Skeletal muscle satellite cell (primary cell): ENCODE results near the gene ECHDC1.

Experiments
- H3K27me3 ChIP-seq: 2 replicates; pipeline ENCODE4 v1.7.0; 2013; ENCODE audit warnings: low read length; ENCODE audit not compliant: control insufficient read depth, insufficient read depth
- H3K36me3 ChIP-seq: 2 replicates; pipeline ENCODE4 v1.7.0; 2013; ENCODE audit warnings: mild to moderate bottlenecking, control low read depth, low read length; ENCODE audit not compliant: insufficient read depth
- H3K4me1 ChIP-seq: 2 replicates; pipeline ENCODE4 v1.7.0; 2013; ENCODE audit warnings: low read length; ENCODE audit not compliant: control insufficient read depth, insufficient read depth
- H3K4me2 ChIP-seq: 2 replicates; pipeline ENCODE4 v1.7.0; 2013; ENCODE audit warnings: mild to moderate bottlenecking, low read length
- H3K4me3 ChIP-seq: 2 replicates; pipeline ENCODE4 v1.7.0; 2013; ENCODE audit warnings: low read length
- H3K9ac ChIP-seq: 2 replicates; pipeline ENCODE4 v1.7.0; 2013; ENCODE audit warnings: mild to moderate bottlenecking, low read depth, low read length, moderate library complexity
- H3K9me3 ChIP-seq: replicated peaks from 2 replicates; pipeline ENCODE4 v1.7.0; 2013; ENCODE audit warnings: mild to moderate bottlenecking, control low read depth, low read length

The ECHDC1 gene

DNA sequence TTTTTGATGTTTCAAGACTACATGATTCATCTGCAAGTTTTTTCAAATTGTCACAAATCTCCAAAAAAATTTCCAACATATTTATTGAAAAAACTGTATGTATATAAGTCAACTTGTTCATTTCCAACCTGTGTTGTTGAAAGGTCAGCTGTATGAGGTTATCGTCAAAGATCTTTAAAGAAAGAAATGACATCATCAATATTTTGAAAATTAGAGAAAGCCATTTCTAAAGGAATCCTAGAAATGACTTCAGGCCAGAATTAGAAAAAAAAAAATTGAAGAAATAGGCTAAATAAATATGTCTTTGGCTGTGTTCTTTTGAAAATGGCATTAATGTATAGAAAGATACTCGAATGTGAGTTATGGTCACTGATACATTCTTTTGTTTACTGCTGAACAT is 69.9 kb downstream of the ECHDC1 start:
- Histone ChIP-seq H3K27me3 (no peaks in the 10 kb centered on the region), H3K9ac (no peak overlapping the region)

DNA sequence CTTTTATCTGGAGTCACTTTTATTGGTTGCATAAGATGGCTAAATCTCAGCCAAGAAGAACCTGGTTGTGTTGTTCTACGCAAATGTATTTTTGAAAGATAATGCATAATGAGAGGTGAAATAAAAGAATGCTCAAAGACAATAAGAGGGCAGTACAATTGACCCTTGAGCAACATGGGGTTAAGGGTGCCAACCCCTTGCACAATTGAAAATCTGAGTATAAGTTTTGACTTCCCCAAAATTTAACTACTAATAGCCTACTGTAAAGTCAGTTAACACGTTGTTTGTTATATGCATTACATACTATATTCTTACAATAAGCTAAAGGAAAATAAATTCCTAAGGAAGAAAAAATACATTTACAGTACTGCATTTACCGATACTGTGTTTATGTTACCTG is 70.8 kb downstream of the ECHDC1 start:
- Histone ChIP-seq H3K4me3 (no peak overlapping the region), H3K9ac (no peak overlapping the region), H3K4me1 (peaks cover 8% of the 10 kb centered on the region), H3K36me3 (no peaks in the 10 kb centered on the region), H3K4me2 (no peak overlapping the region), H3K27me3 (no peaks in the 10 kb centered on the region), H3K9me3 (no peaks in the 10 kb centered on the region)

More for the DNA sequence above, 69.9 kb downstream of the ECHDC1 start:
- no peaks in the 10 kb centered on the region for H3K36me3 ChIP-seq
- H3K4me3 ChIP-seq = no peak overlapping the region
- H3K4me2 ChIP-seq = no peak overlapping the region
- H3K4me1 ChIP-seq = peaks cover 8% of the 10 kb centered on the region
- no peaks in the 10 kb centered on the region for H3K9me3 ChIP-seq

DNA sequence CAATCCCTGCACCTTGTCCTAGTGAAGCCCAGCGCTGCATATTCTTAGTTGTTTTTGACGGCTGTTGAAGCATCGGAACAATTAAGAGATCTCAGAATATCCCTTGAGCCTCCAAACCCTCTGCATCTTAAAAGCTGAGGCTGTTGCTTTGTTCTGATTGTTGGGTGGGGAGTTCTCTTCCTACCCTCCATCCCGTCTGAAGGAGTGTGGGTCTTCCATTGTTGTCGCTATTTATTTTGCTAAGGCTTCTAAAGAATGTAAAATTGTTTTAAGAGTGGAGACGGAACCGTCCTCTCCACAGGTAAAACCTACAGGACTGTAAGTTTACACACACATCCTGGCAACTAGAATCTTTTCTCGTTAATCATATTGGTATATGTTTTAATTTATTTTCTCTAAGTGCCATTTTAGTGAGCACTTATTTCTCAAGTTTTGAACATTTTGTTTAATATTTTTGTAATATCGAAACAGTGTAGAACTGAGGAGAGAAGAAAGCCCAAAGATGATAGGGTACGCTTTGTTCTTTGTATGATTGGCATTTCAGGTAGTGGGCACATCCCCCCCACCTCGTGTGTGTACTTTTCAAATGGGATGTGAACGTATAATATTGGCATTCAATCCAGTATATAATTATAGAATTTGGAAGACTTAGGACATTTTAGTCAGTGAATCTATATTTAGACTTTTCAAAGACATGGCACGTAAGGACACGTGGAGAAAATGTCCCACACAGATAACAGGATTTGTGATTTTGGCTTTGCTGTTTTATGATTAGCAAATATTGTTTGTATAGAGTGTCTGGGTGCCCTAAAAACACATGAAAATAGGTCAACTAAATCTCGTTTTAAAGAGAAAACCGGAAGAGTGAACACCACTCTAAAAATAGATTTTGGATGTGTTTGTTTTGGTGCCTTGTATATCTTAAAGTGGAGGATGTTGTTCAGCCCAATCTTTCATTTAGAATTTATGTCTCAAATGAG is 75.5 kb downstream of the ECHDC1 start:
- Histone ChIP-seq H3K4me3 (peak overlapping the region; percentile 86), H3K9me3 (no peaks in the 10 kb centered on the region), H3K4me1 (peaks cover 8% of the 10 kb centered on the region), H3K9ac (peak overlapping the region; percentile 94), H3K36me3 (no peaks in the 10 kb centered on the region), H3K4me2 (peak overlapping the region; percentile 77), H3K27me3 (no peaks in the 10 kb centered on the region)

DNA sequence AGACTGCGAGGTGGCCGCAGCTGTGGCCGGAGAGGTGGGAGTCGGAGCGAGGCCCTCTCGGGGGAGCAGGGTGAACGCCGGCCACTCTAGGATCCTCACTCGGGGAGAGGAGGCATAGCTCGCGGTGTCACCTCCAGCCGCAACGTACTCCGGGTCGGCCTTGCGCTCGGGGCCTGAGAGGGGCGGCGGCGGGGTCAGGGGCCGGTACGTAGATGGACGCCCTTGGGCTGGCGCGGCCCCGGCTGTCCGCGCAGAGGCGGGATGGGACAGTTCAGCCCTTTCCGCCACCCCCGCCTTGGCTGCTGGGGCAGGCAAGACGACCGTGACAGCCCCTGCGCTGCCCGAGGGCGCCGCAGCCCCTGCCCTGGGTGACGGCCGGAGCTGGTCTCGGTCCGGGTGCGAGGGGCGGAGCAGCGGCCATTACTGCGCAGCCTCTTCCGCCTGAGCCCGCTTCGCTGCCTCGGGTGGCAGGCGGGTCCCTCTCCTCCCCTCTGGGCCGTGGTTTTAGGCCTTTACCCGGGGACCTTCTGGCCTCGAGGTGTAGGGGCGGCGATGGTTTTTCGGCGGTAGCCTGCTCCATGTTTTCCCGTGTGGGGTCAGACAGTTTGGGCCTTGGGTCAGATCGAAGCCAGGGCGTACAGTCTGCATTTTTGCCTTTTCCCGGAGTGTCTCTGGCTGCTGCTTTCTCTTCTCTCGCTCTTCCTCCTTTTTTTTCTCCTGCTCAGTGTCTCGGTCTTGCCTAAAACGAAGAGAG is 76.3 kb downstream of the ECHDC1 start:
- no peaks in the 10 kb centered on the region for H3K27me3 ChIP-seq
- peak overlapping the region; percentile 86 for H3K4me3 ChIP-seq
- peaks cover 8% of the 10 kb centered on the region for H3K4me1 ChIP-seq
- H3K9ac ChIP-seq = peak overlapping the region; percentile 94
- no peaks in the 10 kb centered on the region for H3K36me3 ChIP-seq
- no peaks in the 10 kb centered on the region for H3K9me3 ChIP-seq
- H3K4me2 ChIP-seq = peak overlapping the region; percentile 77

DNA sequence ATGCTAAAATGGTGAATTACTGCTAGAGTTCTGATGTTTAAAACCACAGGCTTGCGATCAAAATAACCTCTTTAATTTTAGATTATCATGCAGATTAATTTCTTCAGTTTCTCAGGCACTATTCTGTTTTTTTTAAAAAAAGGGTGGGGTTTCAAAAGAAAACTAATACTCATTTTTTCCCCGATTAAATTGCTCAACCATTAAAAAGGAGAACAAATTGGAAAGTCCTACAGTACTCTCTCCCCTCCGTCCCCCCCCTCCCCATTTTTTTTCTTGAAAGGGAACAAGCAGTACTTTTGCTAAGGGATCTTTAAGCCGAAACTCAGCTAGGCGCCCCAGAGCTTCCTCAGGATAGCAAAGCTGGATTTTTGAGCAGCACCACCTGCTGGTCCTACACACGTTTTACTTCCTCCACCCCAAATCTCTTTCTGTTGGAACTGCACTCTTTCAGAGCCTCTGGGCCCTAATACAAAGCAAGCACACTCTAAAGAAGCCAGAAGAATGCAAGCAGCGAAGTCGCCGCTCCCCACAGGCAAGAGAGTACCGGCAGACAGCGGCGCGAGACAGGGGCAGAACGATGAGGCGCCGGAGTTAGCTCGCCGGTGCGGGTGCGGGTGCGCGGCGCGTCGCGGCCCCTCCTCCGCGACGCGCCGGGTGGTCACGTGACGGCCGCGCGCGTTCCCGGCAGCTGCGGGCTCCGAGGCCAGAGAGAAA is 77.1 kb downstream of the ECHDC1 start, which contains the start of gene RNF146:
Gene RNF146 (plus strand): TSS at position 687 of the 714 bp plus-strand sequence. CDS start 13,475 bp downstream, outside the sequence.
- H3K9me3 ChIP-seq = no peaks in the 10 kb centered on the region

DNA sequence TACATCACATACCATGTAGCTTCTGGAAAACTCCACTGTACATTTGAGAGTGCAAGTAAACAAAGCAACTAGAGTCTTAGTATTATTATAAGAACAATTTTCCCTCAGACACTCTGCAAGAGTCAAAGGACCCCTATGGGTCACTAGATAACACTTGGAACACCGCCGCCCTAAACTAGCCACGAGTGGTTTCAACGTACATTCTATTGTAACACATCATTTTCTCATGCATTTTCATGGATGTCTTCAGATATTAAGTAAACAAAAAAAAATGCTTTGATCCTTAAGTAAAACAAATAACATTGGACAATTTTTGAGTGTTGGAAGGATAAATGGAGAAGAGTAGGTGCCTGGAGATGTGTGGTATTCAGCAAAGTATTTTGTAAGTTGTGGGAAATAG is 79.9 kb downstream of the ECHDC1 start:
- no peak overlapping the region for H3K9ac ChIP-seq
- H3K36me3 ChIP-seq = no peaks in the 10 kb centered on the region
- no peak overlapping the region for H3K4me2 ChIP-seq
- no peaks in the 10 kb centered on the region for H3K27me3 ChIP-seq
- no peak overlapping the region for H3K4me3 ChIP-seq
- H3K4me1 ChIP-seq = no peaks in the 10 kb centered on the region
- H3K9me3 ChIP-seq = no peaks in the 10 kb centered on the region

More for the DNA sequence above, 77.1 kb downstream of the ECHDC1 start, which contains the start of gene RNF146:
- no peaks in the 10 kb centered on the region for H3K36me3 ChIP-seq
- peak within 1 kb of the TSS; percentile 77 for H3K4me2 ChIP-seq
- H3K4me3 ChIP-seq = peak within 1 kb of the TSS; percentile 86
- no peaks in the 10 kb centered on the region for H3K27me3 ChIP-seq
- peak within 1 kb of the TSS; percentile 94 for H3K9ac ChIP-seq
- H3K4me1 ChIP-seq = peaks cover 8% of the 10 kb centered on the region

DNA sequence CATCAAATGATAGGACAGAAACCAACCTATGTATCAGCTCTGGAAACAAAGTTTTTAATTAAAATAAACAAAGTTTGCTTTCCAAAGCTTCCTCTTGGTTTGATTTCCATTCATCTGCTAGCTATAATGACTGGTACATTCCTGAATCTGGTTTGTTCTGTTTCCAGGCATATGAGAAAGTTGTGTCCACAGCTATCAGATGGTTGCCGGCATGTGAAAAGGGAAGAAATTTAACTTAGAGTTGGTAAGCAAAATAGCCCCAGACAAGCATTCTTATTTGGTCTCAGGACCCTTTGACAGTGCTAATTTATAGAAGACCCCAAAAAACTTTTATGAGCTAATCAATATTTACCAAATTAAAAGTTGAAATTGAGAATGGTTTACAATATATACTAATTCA is 80.5 kb downstream of the ECHDC1 start:
- Histone ChIP-seq H3K9me3 (no peaks in the 10 kb centered on the region), H3K36me3 (no peaks in the 10 kb centered on the region), H3K9ac (no peak overlapping the region), H3K27me3 (no peaks in the 10 kb centered on the region), H3K4me1 (no peaks in the 10 kb centered on the region), H3K4me2 (no peak overlapping the region), H3K4me3 (no peak overlapping the region)

DNA sequence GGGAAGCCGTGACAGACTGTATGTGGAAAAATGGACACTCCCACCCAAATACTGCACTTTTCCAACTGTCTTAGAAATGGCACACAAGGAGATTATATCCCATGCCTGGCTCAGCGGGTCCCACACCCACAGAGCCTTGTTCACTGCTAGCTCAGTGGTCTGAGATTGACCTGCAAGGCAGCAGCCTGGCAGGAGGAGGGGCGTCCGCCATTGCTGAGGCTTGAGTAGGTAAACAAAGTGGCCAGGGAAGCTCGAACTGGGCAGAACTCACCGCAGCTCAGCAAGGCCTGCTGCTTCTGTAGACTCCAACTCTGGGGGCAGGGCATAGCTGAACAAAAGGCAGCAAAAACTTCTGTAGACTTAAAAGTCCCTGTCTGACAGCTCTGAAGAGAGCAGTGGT is 88.1 kb downstream of the ECHDC1 start:
- Histone ChIP-seq H3K9ac (no peak overlapping the region), H3K27me3 (no peaks in the 10 kb centered on the region), H3K9me3 (no peaks in the 10 kb centered on the region), H3K4me1 (no peaks in the 10 kb centered on the region), H3K4me2 (no peak overlapping the region), H3K36me3 (no peaks in the 10 kb centered on the region), H3K4me3 (no peak overlapping the region)

DNA sequence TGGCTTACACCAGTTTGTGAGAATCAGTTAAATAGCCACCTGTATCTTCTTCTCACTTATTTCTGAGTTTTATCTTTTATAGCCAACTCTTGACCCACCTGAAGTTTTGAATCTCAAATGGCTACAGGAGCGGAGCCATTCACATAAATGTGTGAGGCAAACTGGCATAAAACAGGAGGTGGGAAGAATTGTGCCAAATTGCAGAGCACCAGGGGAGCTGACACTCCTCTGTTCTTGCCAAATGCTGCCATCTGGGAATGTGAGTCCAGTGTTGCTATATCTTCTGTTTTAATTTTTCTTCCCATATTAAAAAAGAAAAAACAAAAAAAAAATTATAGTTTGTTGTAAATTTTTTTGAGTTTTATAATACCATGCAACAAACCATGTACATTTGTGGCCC is 93.8 kb downstream of the ECHDC1 start:
- Histone ChIP-seq H3K9ac (no peak overlapping the region), H3K36me3 (no peaks in the 10 kb centered on the region), H3K27me3 (no peaks in the 10 kb centered on the region), H3K9me3 (no peaks in the 10 kb centered on the region), H3K4me1 (no peaks in the 10 kb centered on the region), H3K4me2 (no peak overlapping the region), H3K4me3 (no peak overlapping the region)

DNA sequence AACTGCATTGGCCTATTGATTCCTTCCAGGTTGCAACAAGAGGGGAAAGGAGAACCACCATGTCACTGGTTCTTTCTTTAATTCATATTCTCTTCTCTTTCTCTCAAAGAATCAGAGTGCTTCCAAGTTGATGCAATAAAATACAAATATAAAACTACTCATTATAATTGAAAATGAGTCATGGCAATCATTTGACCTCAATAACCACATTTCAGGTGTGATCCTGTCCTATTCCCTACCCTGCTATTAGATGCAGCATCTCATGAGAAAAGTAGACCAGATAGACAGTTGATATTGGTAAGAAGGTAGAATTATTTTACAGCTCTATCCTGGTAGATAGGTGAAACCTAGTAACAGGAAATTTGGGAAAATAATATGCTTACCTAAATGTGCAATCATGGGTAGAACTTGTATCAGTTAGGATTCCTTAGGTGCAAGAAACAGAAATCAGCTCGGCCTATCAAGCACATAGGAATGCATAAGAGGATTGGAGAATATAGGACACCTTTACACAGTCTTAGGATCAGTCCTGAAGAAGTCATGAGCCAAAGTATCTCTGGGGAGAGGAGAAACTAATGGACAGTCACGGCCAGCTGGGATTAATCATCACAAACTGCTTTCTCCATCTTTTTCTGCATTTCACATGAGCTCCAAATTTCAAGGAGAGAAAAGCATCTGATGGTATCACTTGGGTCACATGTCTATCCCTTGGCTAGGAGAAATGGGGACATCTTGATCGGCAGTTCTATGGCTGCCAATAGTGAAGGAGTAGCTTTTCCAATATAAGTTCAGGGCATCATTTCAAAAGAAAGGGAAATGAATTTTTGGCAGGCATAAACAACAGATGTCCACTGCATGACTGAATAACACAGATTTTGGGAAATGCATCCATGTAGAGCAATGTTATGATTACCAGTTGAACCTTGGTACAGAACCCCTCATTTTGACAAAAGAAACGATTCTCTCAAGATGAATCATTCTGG is 96.0 kb downstream of the ECHDC1 start:
- H3K9me3 ChIP-seq = no peaks in the 10 kb centered on the region

More for the DNA sequence above, 96.0 kb downstream of the ECHDC1 start:
- H3K4me3 ChIP-seq = no peak overlapping the region
- H3K9ac ChIP-seq = no peak overlapping the region
- no peaks in the 10 kb centered on the region for H3K27me3 ChIP-seq
- H3K4me1 ChIP-seq = no peaks in the 10 kb centered on the region
- no peak overlapping the region for H3K4me2 ChIP-seq
- H3K36me3 ChIP-seq = no peaks in the 10 kb centered on the region
